Transverse colon (tissue), 3 donors: ENCODE data around the gene DTX3.

Experiments used
- EP300 ChIP-seq: sonication (generic); formaldehyde crosslinking; IDR thresholded peaks from one replicate; pipeline ENCODE4 v1.6.1; 2017; ENCODE audit warnings: antibody characterized with exemption, low read depth
- TF ChIP-seq, protein P1 (sequence below), 5 experiments: fragments of 200-600 bp in 3 of 5; fragments of 450-650 bp in 2 of 5; sonication (generic) in 3 of 5; IDR thresholded peaks; 1 replicate in 2 of 5; 2 replicates in 3 of 5; pipeline ENCODE4 v1.5.1; 2016 to 2017; ENCODE audit warnings: antibody characterized with exemption in 5 of 5, inconsistent platforms in 3 of 5, mild to moderate bottlenecking in 2 of 5, moderate library complexity in 1 of 5

DNA sequence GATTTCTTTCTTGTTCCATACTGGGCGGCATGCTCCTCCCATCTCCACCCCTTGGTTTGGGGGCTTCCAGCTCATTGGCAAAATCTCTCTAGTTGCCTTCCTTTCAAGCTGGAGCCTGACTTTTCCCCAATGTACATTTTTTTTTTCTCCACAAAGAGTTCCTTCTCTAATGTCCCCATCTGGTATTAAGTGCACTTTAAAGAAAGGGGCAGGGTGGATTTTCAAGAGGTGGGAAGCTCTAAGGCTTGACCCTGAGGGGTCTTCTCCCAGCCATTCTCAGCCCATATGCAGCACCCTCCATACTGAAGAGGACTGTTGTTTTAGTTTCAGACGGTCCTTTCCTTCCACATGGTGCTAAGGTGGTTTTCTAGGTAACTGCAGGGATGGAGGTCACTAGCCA, 19.5 kb upstream of the DTX3 start:
- TF ChIP-seq, protein P1, sequence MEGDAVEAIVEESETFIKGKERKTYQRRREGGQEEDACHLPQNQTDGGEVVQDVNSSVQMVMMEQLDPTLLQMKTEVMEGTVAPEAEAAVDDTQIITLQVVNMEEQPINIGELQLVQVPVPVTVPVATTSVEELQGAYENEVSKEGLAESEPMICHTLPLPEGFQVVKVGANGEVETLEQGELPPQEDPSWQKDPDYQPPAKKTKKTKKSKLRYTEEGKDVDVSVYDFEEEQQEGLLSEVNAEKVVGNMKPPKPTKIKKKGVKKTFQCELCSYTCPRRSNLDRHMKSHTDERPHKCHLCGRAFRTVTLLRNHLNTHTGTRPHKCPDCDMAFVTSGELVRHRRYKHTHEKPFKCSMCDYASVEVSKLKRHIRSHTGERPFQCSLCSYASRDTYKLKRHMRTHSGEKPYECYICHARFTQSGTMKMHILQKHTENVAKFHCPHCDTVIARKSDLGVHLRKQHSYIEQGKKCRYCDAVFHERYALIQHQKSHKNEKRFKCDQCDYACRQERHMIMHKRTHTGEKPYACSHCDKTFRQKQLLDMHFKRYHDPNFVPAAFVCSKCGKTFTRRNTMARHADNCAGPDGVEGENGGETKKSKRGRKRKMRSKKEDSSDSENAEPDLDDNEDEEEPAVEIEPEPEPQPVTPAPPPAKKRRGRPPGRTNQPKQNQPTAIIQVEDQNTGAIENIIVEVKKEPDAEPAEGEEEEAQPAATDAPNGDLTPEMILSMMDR (IDR thresholded peaks at IDR 0.05): no peak
- TF ChIP-seq EP300: no peak
